ENCODE results near the gene RIPK3.

DNA sequence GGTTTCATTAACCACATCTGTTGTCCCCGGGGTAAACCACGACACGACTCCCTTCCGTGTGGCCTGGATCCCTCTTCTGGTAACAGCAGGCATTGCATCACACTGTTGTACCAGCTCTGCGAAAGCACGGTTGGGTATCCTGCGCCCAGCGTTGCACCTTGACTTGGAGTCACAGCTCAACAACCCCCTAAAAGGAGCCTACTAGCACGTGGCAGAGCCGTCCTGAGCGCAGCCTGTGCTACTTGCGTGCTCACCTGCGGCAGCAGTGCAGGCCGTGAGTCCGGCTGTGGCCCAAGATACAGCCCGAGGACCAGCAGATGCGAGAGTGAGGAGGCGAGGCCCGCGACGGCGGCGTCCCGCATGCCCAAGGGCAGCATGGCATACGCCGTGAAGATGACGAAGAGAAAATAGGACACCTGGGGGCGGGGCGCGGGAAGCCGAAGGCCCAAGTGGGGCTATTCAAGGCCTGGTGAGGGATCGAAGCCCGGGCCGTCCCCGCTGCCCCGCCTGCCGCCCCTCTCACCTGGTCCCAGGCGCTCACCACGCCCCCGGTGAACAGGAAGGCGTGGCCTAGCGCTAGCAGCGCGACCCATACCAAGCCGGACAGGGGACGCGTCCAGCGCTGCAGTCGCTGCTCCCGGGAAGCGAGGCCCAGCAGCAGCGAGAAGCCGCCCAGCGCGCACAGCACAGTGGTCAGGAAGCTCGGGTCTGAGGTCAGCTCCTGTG is 7.4 kb downstream of the RIPK3 start:
- TF ChIP-seq ZFP30 (CRISPR knock-in tag; IDR thresholded peaks at IDR 0.05), result no peak
- no peak for TF ChIP-seq TOX (CRISPR knock-in tag; IDR thresholded peaks at IDR 0.05; ENCODE audit: borderline replicate concordance)
- TF ChIP-seq ZNF565 (CRISPR knock-in tag; conservative IDR thresholded peaks at IDR 0.05; ENCODE audit: low read depth), result no peak
- no peak for TF ChIP-seq ZNF70 (CRISPR knock-in tag; IDR thresholded peaks at IDR 0.05)
- TF ChIP-seq, protein P1, sequence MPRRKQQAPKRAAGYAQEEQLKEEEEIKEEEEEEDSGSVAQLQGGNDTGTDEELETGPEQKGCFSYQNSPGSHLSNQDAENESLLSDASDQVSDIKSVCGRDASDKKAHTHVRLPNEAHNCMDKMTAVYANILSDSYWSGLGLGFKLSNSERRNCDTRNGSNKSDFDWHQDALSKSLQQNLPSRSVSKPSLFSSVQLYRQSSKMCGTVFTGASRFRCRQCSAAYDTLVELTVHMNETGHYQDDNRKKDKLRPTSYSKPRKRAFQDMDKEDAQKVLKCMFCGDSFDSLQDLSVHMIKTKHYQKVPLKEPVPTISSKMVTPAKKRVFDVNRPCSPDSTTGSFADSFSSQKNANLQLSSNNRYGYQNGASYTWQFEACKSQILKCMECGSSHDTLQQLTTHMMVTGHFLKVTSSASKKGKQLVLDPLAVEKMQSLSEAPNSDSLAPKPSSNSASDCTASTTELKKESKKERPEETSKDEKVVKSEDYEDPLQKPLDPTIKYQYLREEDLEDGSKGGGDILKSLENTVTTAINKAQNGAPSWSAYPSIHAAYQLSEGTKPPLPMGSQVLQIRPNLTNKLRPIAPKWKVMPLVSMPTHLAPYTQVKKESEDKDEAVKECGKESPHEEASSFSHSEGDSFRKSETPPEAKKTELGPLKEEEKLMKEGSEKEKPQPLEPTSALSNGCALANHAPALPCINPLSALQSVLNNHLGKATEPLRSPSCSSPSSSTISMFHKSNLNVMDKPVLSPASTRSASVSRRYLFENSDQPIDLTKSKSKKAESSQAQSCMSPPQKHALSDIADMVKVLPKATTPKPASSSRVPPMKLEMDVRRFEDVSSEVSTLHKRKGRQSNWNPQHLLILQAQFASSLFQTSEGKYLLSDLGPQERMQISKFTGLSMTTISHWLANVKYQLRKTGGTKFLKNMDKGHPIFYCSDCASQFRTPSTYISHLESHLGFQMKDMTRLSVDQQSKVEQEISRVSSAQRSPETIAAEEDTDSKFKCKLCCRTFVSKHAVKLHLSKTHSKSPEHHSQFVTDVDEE (CRISPR knock-in tag; IDR thresholded peaks at IDR 0.05), result no peak
- no peak for TF ChIP-seq RARB (CRISPR knock-in tag; IDR thresholded peaks at IDR 0.05)
- TF ChIP-seq ZNF8 (CRISPR knock-in tag; IDR thresholded peaks at IDR 0.05), result no peak
- TF ChIP-seq ZFP3 (CRISPR knock-in tag; IDR thresholded peaks at IDR 0.05), result no peak
- TF ChIP-seq PPARA (CRISPR knock-in tag; IDR thresholded peaks at IDR 0.05; ENCODE audit: borderline replicate concordance), result no peak
